DND-41 (cell line): ENCODE results near the gene WHRN.

Experiments used
- ATAC-seq: fragments of 200-7000 bp; cut with Tn5 transposase; 3 replicates; pipeline ENCODE4 v1.9.1; 2021; ENCODE audit warnings: low read depth; ENCODE audit not compliant: insufficient read depth
- DNase-seq: peaks from one replicate; pipeline ENCODE4 v3.0.0-alpha.2; 2020
- H2AFZ ChIP-seq: 2 replicates; pipeline ENCODE4 v1.6.0; 2012; ENCODE audit warnings: low read depth, low read length
- H3K27ac ChIP-seq: 2 replicates; pipeline ENCODE4 v1.5.1; 2012; ENCODE audit warnings: low read length, inconsistent platforms
- H3K27me3 ChIP-seq: fragments of 200-600 bp; sonication (generic); 2 replicates; pipeline ENCODE4 v1.6.0; 2012; ENCODE audit warnings: low read length, mild to moderate bottlenecking, inconsistent platforms; ENCODE audit not compliant: insufficient read depth, poor library complexity
- H3K36me3 ChIP-seq: 2 replicates; pipeline ENCODE4 v1.5.1; 2012; ENCODE audit warnings: low read length, inconsistent platforms; ENCODE audit not compliant: insufficient read depth
- H3K4me1 ChIP-seq: 2 replicates; pipeline ENCODE4 v1.5.1; 2012; ENCODE audit warnings: mild to moderate bottlenecking, low read length; ENCODE audit not compliant: insufficient read depth
- H3K4me2 ChIP-seq: 2 replicates; pipeline ENCODE4 v1.6.0; 2012; ENCODE audit warnings: mild to moderate bottlenecking, moderate library complexity, low read length, inconsistent platforms; ENCODE audit not compliant: insufficient read depth
- H3K4me3 ChIP-seq, 2 experiments: fragments of 200-600 bp in 1 of 2; shearing (Covaris generic) in 1 of 2; 2 replicates each; pipeline ENCODE4 v1.5.1; 2012 to 2016; ENCODE audit warnings: inconsistent platforms in 2 of 2, low read length in 2 of 2, mild to moderate bottlenecking in 2 of 2, low read depth in 1 of 2, moderate library complexity in 1 of 2
- H3K79me2 ChIP-seq: 2 replicates; pipeline ENCODE4 v1.6.0; 2012; ENCODE audit warnings: low read length, inconsistent platforms; ENCODE audit not compliant: insufficient read depth
- H3K9ac ChIP-seq: 2 replicates; pipeline ENCODE4 v1.6.0; 2012; ENCODE audit warnings: low read depth, mild to moderate bottlenecking, inconsistent platforms, low read length, moderate library complexity
- H3K9me3 ChIP-seq: 2 replicates; pipeline ENCODE4 v1.5.1; 2012; ENCODE audit warnings: low read length, moderate library complexity, mild to moderate bottlenecking, inconsistent platforms; ENCODE audit not compliant: insufficient read depth, severe bottlenecking
- H4K20me1 ChIP-seq: 2 replicates; pipeline ENCODE4 v1.6.0; 2012; ENCODE audit warnings: low read length; ENCODE audit not compliant: insufficient read depth
- EZH2 ChIP-seq: IDR thresholded peaks from 3 replicates; pipeline ENCODE4 v1.6.1; 2012; ENCODE audit warnings: borderline replicate concordance, low read depth, mild to moderate bottlenecking, moderate library complexity, low read length, inconsistent platforms; ENCODE audit not compliant: severe bottlenecking
- TF ChIP-seq, protein P1 (sequence below): IDR thresholded peaks from 2 replicates; pipeline ENCODE4 v1.5.1; 2012; ENCODE audit warnings: borderline replicate concordance, low read length, moderate library complexity, mild to moderate bottlenecking; ENCODE audit not compliant: poor library complexity, severe bottlenecking; ENCODE audit errors: extremely low read depth

WHRN gene

DNA sequence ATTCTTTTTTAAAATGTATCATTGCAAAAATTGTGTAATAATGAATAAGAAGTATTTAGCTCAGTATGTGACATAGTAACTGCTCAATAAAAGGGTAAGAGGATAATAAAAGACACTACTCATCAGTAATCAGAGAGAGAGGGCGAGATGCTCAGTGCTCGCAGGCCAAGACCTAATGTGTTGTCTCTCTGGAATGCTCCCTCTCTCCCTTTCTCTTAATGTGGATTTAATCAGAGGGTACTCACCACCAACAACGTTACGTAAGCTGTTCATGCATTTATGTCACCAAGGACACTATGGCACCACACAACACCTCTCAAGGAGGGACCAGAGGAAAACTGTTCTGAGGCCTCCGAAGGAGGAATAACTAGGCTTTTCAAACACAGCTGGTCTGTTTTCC lies 42.5 kb downstream of the WHRN start:
- H3K4me2 ChIP-seq = no peak overlapping the region
- DNase-seq (no peak), ATAC-seq (no peak)
- no peak overlapping the region for H3K4me3 ChIP-seq
- H3K79me2 ChIP-seq = no peaks in the 10 kb centered on the region
- TF ChIP-seq EZH2 = no peak
- TF ChIP-seq, protein P1, sequence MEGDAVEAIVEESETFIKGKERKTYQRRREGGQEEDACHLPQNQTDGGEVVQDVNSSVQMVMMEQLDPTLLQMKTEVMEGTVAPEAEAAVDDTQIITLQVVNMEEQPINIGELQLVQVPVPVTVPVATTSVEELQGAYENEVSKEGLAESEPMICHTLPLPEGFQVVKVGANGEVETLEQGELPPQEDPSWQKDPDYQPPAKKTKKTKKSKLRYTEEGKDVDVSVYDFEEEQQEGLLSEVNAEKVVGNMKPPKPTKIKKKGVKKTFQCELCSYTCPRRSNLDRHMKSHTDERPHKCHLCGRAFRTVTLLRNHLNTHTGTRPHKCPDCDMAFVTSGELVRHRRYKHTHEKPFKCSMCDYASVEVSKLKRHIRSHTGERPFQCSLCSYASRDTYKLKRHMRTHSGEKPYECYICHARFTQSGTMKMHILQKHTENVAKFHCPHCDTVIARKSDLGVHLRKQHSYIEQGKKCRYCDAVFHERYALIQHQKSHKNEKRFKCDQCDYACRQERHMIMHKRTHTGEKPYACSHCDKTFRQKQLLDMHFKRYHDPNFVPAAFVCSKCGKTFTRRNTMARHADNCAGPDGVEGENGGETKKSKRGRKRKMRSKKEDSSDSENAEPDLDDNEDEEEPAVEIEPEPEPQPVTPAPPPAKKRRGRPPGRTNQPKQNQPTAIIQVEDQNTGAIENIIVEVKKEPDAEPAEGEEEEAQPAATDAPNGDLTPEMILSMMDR = no peak
- no peaks in the 10 kb centered on the region for H4K20me1 ChIP-seq
- H3K9ac ChIP-seq = no peak overlapping the region
- H2AFZ ChIP-seq = no peak overlapping the region
- no peaks in the 10 kb centered on the region for H3K9me3 ChIP-seq
- no peaks in the 10 kb centered on the region for H3K27me3 ChIP-seq
- no peak overlapping the region for H3K27ac ChIP-seq
- H3K36me3 ChIP-seq = no peaks in the 10 kb centered on the region
- H3K4me1 ChIP-seq = no peaks in the 10 kb centered on the region

GRCh38 chr9:114461468-114461867 lies 43.8 kb downstream of the WHRN start:
- DNase-seq = no peak
- Histone ChIP-seq H3K36me3 (no peaks in the 10 kb centered on the region), H3K79me2 (no peaks in the 10 kb centered on the region), H3K27me3 (no peaks in the 10 kb centered on the region), H3K4me2 (no peak overlapping the region), H3K9me3 (no peaks in the 10 kb centered on the region), H3K4me3 (no peak overlapping the region), H4K20me1 (no peaks in the 10 kb centered on the region), H3K4me1 (no peaks in the 10 kb centered on the region), H3K27ac (no peak overlapping the region), H2AFZ (no peak overlapping the region), H3K9ac (no peak overlapping the region)
- no peak for ATAC-seq
- TF ChIP-seq EZH2 = no peak
- TF ChIP-seq, protein P1 = no peak

DNA sequence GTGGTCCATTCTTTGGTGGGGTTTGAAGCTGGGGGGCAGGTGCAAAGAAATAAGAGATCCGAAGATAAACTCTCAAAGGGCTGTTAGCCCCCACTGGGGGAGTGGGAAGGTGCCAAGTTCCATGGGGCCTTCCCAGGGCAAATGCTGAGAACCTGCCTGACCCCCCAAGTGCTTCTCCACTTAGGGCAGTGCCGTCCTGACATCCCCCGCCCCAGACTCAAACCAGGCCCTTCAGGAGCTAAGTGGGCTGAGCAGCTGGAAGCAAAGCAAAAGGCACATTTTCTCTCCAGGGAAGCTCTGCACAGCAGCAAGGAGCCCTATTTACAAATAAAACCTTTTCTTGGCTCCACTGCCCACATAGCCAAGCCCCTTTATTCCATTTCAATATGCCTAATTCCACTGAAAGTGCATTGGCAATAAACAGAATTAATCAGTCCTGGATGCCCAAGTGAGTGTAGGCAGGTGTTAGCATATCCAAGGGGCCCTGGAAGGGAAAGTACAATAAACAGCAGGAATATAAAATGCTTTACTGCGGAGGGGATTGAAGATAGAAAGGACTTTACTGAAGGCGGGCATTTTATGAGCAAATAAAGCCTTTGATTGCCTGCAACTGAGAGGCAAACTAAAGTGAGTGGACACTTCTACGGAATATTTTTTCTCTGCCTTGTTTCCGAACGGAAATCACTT lies 44.6 kb downstream of the WHRN start:
- no peak overlapping the region for H3K4me2 ChIP-seq
- no peak for DNase-seq

More for the DNA sequence above, 44.6 kb downstream of the WHRN start:
- no peaks in the 10 kb centered on the region for H3K36me3 ChIP-seq
- no peak for ATAC-seq
- no peaks in the 10 kb centered on the region for H3K9me3 ChIP-seq
- H3K4me1 ChIP-seq = no peaks in the 10 kb centered on the region
- H3K27ac ChIP-seq = no peak overlapping the region
- no peak overlapping the region for H3K9ac ChIP-seq
- no peak overlapping the region for H3K4me3 ChIP-seq
- H4K20me1 ChIP-seq = no peaks in the 10 kb centered on the region
- H3K79me2 ChIP-seq = no peaks in the 10 kb centered on the region
- H3K27me3 ChIP-seq = no peaks in the 10 kb centered on the region
- TF ChIP-seq, protein P1 = no peak
- TF ChIP-seq EZH2 = no peak
- H2AFZ ChIP-seq = no peak overlapping the region
